GM23338 (cell line): Measurements from ENCODE around the gene FAP. TPM values are rescaled to one million over a fixed set of nuclear protein-coding genes. Genes with fewer than 3 reads are reported as not detected.

Source experiments
- ATAC-seq: fragments of 200-7000 bp; cut with Tn5 transposase; 3 replicates; pipeline ENCODE4 v1.9.1; 2020
- DNase-seq: peaks from one replicate; pipeline ENCODE4 v3.0.0-alpha.2; 2015; ENCODE audit warnings: low spot score
- H2AFZ ChIP-seq: fragments of 200-600 bp; sonication (generic); 2 replicates; pipeline ENCODE4 v1.8.0; 2016; ENCODE audit warnings: antibody characterized with exemption, mild to moderate bottlenecking, moderate library complexity
- H3F3A ChIP-seq: fragments of 200-600 bp; sonication (generic); replicated peaks from 2 replicates; pipeline ENCODE4 v1.8.0; 2017; ENCODE audit warnings: antibody characterized with exemption, mixed run types, low read depth
- H3K27ac ChIP-seq: fragments of 200-600 bp; sonication (generic); 2 replicates; pipeline ENCODE4 v1.6.1; 2016; ENCODE audit warnings: low read depth
- H3K27me3 ChIP-seq: fragments of 200-600 bp; sonication (generic); 2 replicates; pipeline ENCODE4 v1.8.0; 2016; ENCODE audit warnings: mild to moderate bottlenecking, mixed run types, moderate library complexity; ENCODE audit not compliant: insufficient read depth
- H3K36me3 ChIP-seq: fragments of 200-600 bp; sonication (generic); 2 replicates; pipeline ENCODE4 v1.8.0; 2016; ENCODE audit warnings: mild to moderate bottlenecking; ENCODE audit not compliant: insufficient read depth
- H3K4me1 ChIP-seq: fragments of 200-600 bp; sonication (generic); 2 replicates; pipeline ENCODE4 v1.8.0; 2016; ENCODE audit warnings: mild to moderate bottlenecking, moderate library complexity; ENCODE audit not compliant: insufficient read depth
- H3K4me2 ChIP-seq: fragments of 200-600 bp; sonication (generic); 2 replicates; pipeline ENCODE4 v1.7.1; 2017; ENCODE audit warnings: mixed run types
- H3K4me3 ChIP-seq: fragments of 200-600 bp; sonication (generic); 2 replicates; pipeline ENCODE4 v1.6.1; 2016; ENCODE audit warnings: mixed run types
- H3K79me2 ChIP-seq: fragments of 200-600 bp; sonication (generic); replicated peaks from 2 replicates; pipeline ENCODE4 v1.8.0; 2017; ENCODE audit warnings: mild to moderate bottlenecking; ENCODE audit not compliant: insufficient read depth
- H3K9me2 ChIP-seq: fragments of 200-600 bp; sonication (generic); 2 replicates; pipeline ENCODE4 v1.8.0; 2017; ENCODE audit not compliant: insufficient read depth
- H4K20me1 ChIP-seq: fragments of 200-600 bp; sonication (generic); replicated peaks from 2 replicates; pipeline ENCODE4 v1.8.0; 2017; ENCODE audit warnings: mild to moderate bottlenecking; ENCODE audit not compliant: insufficient read depth
- H3K27ac Mint-ChIP-seq: 2 replicates; pipeline ENCODE4 v1.8.0; 2020; ENCODE audit warnings: inconsistent platforms, mild to moderate bottlenecking, moderate library complexity, mixed read lengths
- H3K27me3 Mint-ChIP-seq: 3 replicates; pipeline ENCODE4 v1.8.0; 2022; ENCODE audit warnings: low read depth, mild to moderate bottlenecking, moderate library complexity, mixed read lengths, inconsistent platforms; ENCODE audit not compliant: insufficient read depth, poor library complexity
- H3K36me3 Mint-ChIP-seq: 3 replicates; pipeline ENCODE4 v1.8.0; 2021; ENCODE audit warnings: low read depth, mild to moderate bottlenecking, inconsistent platforms, moderate library complexity, mixed read lengths
- H3K4me1 Mint-ChIP-seq: 3 replicates; pipeline ENCODE4 v1.8.0; 2020; ENCODE audit warnings: mild to moderate bottlenecking, inconsistent platforms, mixed read lengths
- H3K4me3 Mint-ChIP-seq: 3 replicates; pipeline ENCODE4 v1.8.0; 2021; ENCODE audit warnings: moderate library complexity, mild to moderate bottlenecking, inconsistent platforms, mixed read lengths
- H3K9me3 Mint-ChIP-seq: 3 replicates; pipeline ENCODE4 v1.8.0; 2020; ENCODE audit warnings: moderate library complexity, mild to moderate bottlenecking, inconsistent platforms, mixed read lengths
- EZH2 ChIP-seq: fragments of 200-600 bp; sonication (generic); IDR thresholded peaks from one replicate; pipeline ENCODE4 v1.8.0; 2017; ENCODE audit warnings: antibody characterized with exemption, mild to moderate bottlenecking, low read depth; ENCODE audit not compliant: unreplicated experiment
- JUNB ChIP-seq: IDR thresholded peaks from one replicate; pipeline ENCODE4 v1.6.1; 2016; ENCODE audit warnings: antibody characterized with exemption; ENCODE audit not compliant: unreplicated experiment
- NANOG ChIP-seq: IDR thresholded peaks from 2 replicates; pipeline ENCODE4 v1.6.1; 2016; ENCODE audit warnings: antibody characterized with exemption, borderline replicate concordance
- STAT1 ChIP-seq: IDR thresholded peaks from one replicate; pipeline ENCODE4 v1.6.1; 2016; ENCODE audit warnings: antibody characterized with exemption; ENCODE audit not compliant: unreplicated experiment
- ZNF114 ChIP-seq: fragments of 250-450 bp; sonication (Bioruptor Pico); IDR thresholded peaks from 2 replicates; pipeline ENCODE4 v1.5.0; 2020; ENCODE audit warnings: mild to moderate bottlenecking, moderate library complexity
- ZNF331 ChIP-seq: fragments of 250-450 bp; sonication (Bioruptor Pico); IDR thresholded peaks from 2 replicates; pipeline ENCODE4 v1.5.0; 2020; ENCODE audit warnings: low read depth, mild to moderate bottlenecking, moderate library complexity
- polyA plus RNA-seq: library from polyadenylated mRNA; unstranded; fragments of >200 nt; fragmentation: Nextera tagmentation; extraction: Ambion mirVana; gene quantifications from 2 replicates; pipeline ENCODE4 v1.2.1, GENCODE V29; 2016
- total RNA-seq: library from RNA; depleted of rRNA; stranded (reverse); fragments of >200 nt; shearing (Covaris generic); gene quantifications from 2 replicates; pipeline ENCODE4 v1.2.3, GENCODE V29; 2014
- TF ChIP-seq, protein P1 (sequence below): IDR thresholded peaks from 2 replicates; pipeline ENCODE4 v1.6.1; 2016; ENCODE audit warnings: antibody characterized with exemption
- TF ChIP-seq, protein P2 (sequence below), 2 experiments: fragments of 200-600 bp in 1 of 2; sonication (generic) in 1 of 2; conservative IDR thresholded peaks; 2 replicates each; pipeline versions ENCODE4 v1.5.1 to v1.6.1; 2016 to 2017; ENCODE audit warnings: antibody characterized with exemption in 2 of 2, low read depth in 2 of 2, mild to moderate bottlenecking in 2 of 2, moderate library complexity in 1 of 2

FAP gene
- total and polyA plus RNA-seq, 2 experiments from 2014 or later: not detected

DNA sequence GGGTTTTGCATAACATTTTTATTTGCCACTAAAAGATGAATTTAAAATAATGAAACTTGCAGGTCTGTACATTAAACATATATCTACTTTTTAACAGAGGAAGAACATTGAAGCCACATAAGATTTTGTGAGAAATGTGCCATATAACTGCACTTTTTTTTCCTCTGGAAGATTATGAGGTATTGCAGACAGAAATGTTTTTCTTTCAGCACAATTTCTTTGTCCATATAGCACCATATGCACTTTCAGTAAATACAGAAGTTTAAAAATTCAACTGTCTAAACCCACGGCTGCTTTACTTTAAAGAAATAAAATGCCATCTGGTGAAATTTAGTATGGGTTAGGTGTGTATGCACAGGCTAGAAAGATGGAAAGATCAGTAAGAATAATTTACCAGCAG is 470 bp upstream of the FAP start:
- ATAC-seq: no peak
- Mint-ChIP-seq H3K4me1 (peaks cover 6% of the 10 kb centered on the region; the same call in 2 of the 3 replicates), H3K27ac (no peak overlapping the region), H3K36me3 (no peaks in the 10 kb centered on the region), H3K27me3 (no peaks in the 10 kb centered on the region), H3K9me3 (no peaks in the 10 kb centered on the region), H3K4me3 (no peak overlapping the region)
- Histone ChIP-seq H4K20me1 (no peaks in the 10 kb centered on the region), H3K9me2 (no peaks in the 10 kb centered on the region), H3K4me2 (no peak overlapping the region), H3K79me2 (no peaks in the 10 kb centered on the region), H3K4me3 (no peak overlapping the region), H3K27me3 (no peaks in the 10 kb centered on the region), H3K27ac (no peak overlapping the region), H2AFZ (no peak overlapping the region), H3K36me3 (no peaks in the 10 kb centered on the region), H3K4me1 (no peaks in the 10 kb centered on the region), H3F3A (no peaks in the 10 kb centered on the region)
- no peak for TF ChIP-seq NANOG
- TF ChIP-seq ZNF331 (CRISPR knock-in tag): no peak
- TF ChIP-seq JUNB: no peak
- TF ChIP-seq EZH2: no peak
- TF ChIP-seq, protein P1, sequence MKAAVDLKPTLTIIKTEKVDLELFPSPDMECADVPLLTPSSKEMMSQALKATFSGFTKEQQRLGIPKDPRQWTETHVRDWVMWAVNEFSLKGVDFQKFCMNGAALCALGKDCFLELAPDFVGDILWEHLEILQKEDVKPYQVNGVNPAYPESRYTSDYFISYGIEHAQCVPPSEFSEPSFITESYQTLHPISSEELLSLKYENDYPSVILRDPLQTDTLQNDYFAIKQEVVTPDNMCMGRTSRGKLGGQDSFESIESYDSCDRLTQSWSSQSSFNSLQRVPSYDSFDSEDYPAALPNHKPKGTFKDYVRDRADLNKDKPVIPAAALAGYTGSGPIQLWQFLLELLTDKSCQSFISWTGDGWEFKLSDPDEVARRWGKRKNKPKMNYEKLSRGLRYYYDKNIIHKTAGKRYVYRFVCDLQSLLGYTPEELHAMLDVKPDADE: no peak
- TF ChIP-seq, protein P2, sequence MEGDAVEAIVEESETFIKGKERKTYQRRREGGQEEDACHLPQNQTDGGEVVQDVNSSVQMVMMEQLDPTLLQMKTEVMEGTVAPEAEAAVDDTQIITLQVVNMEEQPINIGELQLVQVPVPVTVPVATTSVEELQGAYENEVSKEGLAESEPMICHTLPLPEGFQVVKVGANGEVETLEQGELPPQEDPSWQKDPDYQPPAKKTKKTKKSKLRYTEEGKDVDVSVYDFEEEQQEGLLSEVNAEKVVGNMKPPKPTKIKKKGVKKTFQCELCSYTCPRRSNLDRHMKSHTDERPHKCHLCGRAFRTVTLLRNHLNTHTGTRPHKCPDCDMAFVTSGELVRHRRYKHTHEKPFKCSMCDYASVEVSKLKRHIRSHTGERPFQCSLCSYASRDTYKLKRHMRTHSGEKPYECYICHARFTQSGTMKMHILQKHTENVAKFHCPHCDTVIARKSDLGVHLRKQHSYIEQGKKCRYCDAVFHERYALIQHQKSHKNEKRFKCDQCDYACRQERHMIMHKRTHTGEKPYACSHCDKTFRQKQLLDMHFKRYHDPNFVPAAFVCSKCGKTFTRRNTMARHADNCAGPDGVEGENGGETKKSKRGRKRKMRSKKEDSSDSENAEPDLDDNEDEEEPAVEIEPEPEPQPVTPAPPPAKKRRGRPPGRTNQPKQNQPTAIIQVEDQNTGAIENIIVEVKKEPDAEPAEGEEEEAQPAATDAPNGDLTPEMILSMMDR (conservative IDR thresholded peaks at IDR 0.05; ENCODE audit: low read depth in 2 of 2): no peak
- DNase-seq: no peak

DNA sequence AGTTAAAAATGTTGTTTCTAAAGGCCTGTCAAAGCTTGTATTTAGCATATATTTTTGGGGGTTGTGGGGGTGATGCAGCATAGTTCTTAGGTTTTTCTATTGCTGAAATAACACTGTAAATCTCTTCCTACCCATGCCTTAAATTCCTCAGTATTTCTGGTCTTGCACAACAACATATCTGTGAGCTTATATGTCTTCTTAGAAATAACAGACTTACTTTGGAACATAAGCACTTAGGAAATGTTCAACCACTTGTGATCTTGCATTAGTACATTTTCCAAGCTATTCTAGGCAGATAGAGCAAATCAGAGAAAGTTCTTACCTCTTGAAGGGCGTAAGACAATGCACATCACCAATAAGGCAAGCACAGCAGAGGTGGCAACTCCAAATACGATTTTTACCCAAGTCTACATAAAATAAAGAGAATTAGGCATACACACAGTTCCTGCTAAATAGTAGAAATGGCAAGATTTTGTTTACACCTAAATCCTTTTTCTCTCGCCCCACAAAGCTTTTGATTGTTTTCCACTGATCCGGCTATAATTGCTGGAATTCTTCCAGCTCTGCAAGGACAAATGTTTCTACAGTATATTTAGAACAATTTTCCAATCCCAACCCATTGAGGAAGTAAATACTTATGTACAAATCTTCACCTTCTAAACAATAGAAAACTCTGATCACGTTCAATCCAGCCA is 512 bp downstream of the FAP start:
- no peak for ATAC-seq
- H3K4me3 Mint-ChIP-seq: no peak overlapping the region
- no peaks in the 10 kb centered on the region for H3K9me2 ChIP-seq
- no peaks in the 10 kb centered on the region for H3F3A ChIP-seq
- no peaks in the 10 kb centered on the region for H3K36me3 ChIP-seq
- H3K27ac ChIP-seq: no peak overlapping the region
- H3K27me3 ChIP-seq: no peaks in the 10 kb centered on the region
- H3K27ac Mint-ChIP-seq: no peak overlapping the region; the same call in 1 of the 2 replicates
- no peaks in the 10 kb centered on the region for H3K4me1 ChIP-seq
- no peaks in the 10 kb centered on the region for H4K20me1 ChIP-seq
- no peaks in the 10 kb centered on the region for H3K27me3 Mint-ChIP-seq
- H3K4me3 ChIP-seq: no peak overlapping the region
- TF ChIP-seq STAT1 (no peak), NANOG (no peak), ZNF114 (CRISPR knock-in tag) (no peak)
- TF ChIP-seq, protein P1: no peak
- no peak for DNase-seq
- no peaks in the 10 kb centered on the region for H3K79me2 ChIP-seq
- H3K36me3 Mint-ChIP-seq: no peaks in the 10 kb centered on the region
- H3K4me2 ChIP-seq: no peak overlapping the region
- H2AFZ ChIP-seq: no peak overlapping the region
- H3K4me1 Mint-ChIP-seq: peaks cover 6% of the 10 kb centered on the region; the same call in 2 of the 3 replicates
- H3K9me3 Mint-ChIP-seq: no peaks in the 10 kb centered on the region
